Vagina (tissue), 2 donors: ENCODE results near the gene SYS1.

Experiments used
- CTCF ChIP-seq, 3 experiments: fragments of 450-650 bp in 2 of 3; fragments of 200-600 bp in 1 of 3; sonication (generic) in 1 of 3; IDR thresholded peaks; one replicate each; pipeline ENCODE4 v1.5.1; 2017 to 2019; ENCODE audit warnings: antibody characterized with exemption in 3 of 3, mild to moderate bottlenecking in 2 of 3, moderate library complexity in 2 of 3
- POLR2A ChIP-seq, 2 donors: fragments of 450-650 bp; IDR thresholded peaks; one replicate each; pipeline ENCODE4 v1.6.1; 2017; ENCODE audit warnings: antibody characterized with exemption in 2 of 2, mild to moderate bottlenecking in 2 of 2, moderate library complexity in 2 of 2
- POLR2AphosphoS5 ChIP-seq, 2 donors: sonication (generic); formaldehyde crosslinking; IDR thresholded peaks; one replicate each; pipeline ENCODE4 v1.9.0; 2017; ENCODE audit warnings: antibody characterized with exemption in 2 of 2, mild to moderate bottlenecking in 2 of 2, low read depth in 1 of 2; ENCODE audit not compliant: insufficient read depth in 1 of 2

GRCh38 chr20:45316150-45317080, 46.5 kb upstream of the SYS1 start:
- no peak for TF ChIP-seq POLR2A (IDR thresholded peaks at IDR 0.05)
- no peak for TF ChIP-seq CTCF (IDR thresholded peaks at IDR 0.05)
- no peak for TF ChIP-seq POLR2AphosphoS5 (IDR thresholded peaks at IDR 0.05; ENCODE audit: insufficient read depth in 1 of 2, low read depth in 1 of 2)
